Measurements from ENCODE around the gene ABHD5. TPM values are rescaled to one million over a fixed set of nuclear protein-coding genes. Genes with fewer than 3 reads are reported as not detected.

The ABHD5 gene
- total RNA-seq, 1 donor, result 37.6 TPM

DNA sequence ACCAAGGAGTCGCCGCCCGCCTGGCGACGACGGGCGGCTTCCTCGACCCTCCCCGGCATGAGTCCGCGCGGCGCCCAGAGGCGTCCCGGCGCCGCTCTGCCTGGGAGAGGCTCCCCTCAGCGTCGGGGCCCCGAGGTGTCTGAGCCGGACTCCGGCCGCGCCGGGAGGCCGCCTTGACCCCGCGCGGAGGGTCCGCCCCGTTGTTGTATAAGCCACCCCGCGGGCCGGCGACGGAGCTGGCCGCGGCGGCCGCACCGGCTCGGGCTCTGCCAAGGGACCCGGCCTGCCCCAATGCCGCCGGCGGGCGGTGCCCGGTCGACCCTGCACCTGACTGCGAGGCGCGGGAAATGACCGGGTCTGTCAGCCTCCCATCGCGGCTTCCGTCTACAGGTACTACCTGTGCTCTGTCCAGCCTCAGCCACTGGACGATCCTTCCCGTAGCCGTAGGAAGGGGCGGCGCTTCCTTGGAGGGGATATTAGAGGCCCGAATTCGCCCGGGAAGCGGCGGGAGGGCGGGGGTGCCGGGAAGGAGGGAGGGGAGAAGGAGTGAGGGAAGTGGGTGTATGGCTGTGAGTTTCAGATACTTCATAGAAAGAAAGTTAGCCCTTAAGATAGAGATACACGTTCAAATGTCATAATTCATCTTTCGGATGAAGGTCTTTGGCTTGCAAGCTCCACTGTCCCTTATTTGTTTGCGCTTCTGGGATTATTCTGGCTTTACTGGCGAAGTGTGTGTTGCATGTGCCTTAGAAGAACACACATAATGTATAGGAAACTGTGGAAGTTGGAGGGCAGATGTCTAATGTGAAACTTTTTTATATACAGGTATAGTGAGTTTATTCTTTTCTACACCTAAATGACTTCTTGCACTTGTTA, 620 bp downstream of the ABHD5 start:
- DNase-seq (ENCODE audit: insufficient read length, low spot score, missing footprints), result peak; percentile 65
- peak overlapping the region; percentile 86 for H3K4me3 ChIP-seq (ENCODE audit: insufficient read depth, low read length)
- no peaks in the 10 kb centered on the region for H3K27me3 ChIP-seq (ENCODE audit: insufficient read depth, low read length)
- H3K36me3 ChIP-seq (ENCODE audit: insufficient read depth, low read length), result no peaks in the 10 kb centered on the region
- peak overlapping the region; percentile 98 for H3K4me2 ChIP-seq (ENCODE audit: insufficient read depth, low read length)
- TF ChIP-seq CTCF (IDR thresholded peaks at IDR 0.05; ENCODE audit: extremely low read depth, low read depth, low read length), result no peak
- H3K9me3 ChIP-seq (ENCODE audit: low read depth, low read length), result no peaks in the 10 kb centered on the region
- peaks cover 51% of the 10 kb centered on the region for H3K79me2 ChIP-seq (ENCODE audit: insufficient read depth, low read length)
- H3K27ac ChIP-seq (ENCODE audit: low read depth, low read length), result peak overlapping the region; percentile 60
- peaks cover 19% of the 10 kb centered on the region for H3K4me1 ChIP-seq (ENCODE audit: insufficient read depth, low read length)
- H2AFZ ChIP-seq (ENCODE audit: low read length), result peak overlapping the region; percentile 76
- H4K20me1 ChIP-seq (ENCODE audit: insufficient read depth, low read length), result peaks cover 4% of the 10 kb centered on the region

DNA sequence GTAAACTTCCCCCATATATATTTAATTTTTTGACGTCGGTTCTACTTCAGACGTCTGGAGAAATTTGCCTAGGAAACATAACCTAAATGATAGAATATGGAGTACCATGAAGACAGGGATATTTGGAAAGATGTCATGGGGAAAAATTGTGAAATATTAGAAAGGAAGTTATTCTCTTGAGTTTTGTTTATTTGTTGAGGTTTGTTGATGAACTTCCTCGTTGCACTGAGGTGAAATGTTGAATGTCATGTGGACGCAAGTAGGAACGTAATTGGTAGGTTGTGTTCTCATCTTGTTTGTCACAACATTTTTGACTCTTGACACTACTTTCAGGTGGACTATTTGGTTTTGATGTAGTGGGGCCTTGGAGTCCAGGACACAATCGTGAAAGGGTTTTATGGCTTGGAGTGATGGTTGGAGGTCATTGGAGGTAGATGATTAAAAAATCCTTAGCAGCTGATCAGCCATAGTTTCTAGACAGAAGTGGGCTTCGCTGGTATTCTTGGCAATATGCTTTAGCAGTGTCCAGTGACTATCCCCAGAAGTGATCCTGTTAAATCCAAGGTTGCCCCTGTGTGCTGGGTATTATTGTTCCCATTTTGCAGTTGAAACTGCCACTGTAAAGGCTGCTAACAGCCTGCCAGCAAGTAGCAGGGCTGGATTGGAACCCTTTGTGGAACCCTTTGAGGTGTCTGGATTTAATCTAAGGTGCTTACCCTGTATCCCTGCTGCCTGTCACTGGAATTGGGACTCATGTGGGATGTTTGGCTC, 1.5 kb downstream of the ABHD5 start:
- no peaks in the 10 kb centered on the region for H3K27me3 ChIP-seq (ENCODE audit: insufficient read depth, low read length)
- H3K36me3 ChIP-seq (ENCODE audit: insufficient read depth, low read length), result no peaks in the 10 kb centered on the region
- H3K4me3 ChIP-seq (ENCODE audit: insufficient read depth, low read length), result peak overlapping the region; percentile 86
- peaks cover 4% of the 10 kb centered on the region for H4K20me1 ChIP-seq (ENCODE audit: insufficient read depth, low read length)
- no peak for TF ChIP-seq CTCF (IDR thresholded peaks at IDR 0.05; ENCODE audit: extremely low read depth, low read depth, low read length)
- H2AFZ ChIP-seq (ENCODE audit: low read length), result no peak overlapping the region
- H3K4me1 ChIP-seq (ENCODE audit: insufficient read depth, low read length), result peaks cover 20% of the 10 kb centered on the region
- no peak for DNase-seq (ENCODE audit: insufficient read length, low spot score, missing footprints)
- peak overlapping the region; percentile 98 for H3K4me2 ChIP-seq (ENCODE audit: insufficient read depth, low read length)
- no peaks in the 10 kb centered on the region for H3K9me3 ChIP-seq (ENCODE audit: low read depth, low read length)
- H3K27ac ChIP-seq (ENCODE audit: low read depth, low read length), result no peak overlapping the region
- peaks cover 60% of the 10 kb centered on the region for H3K79me2 ChIP-seq (ENCODE audit: insufficient read depth, low read length)

DNA sequence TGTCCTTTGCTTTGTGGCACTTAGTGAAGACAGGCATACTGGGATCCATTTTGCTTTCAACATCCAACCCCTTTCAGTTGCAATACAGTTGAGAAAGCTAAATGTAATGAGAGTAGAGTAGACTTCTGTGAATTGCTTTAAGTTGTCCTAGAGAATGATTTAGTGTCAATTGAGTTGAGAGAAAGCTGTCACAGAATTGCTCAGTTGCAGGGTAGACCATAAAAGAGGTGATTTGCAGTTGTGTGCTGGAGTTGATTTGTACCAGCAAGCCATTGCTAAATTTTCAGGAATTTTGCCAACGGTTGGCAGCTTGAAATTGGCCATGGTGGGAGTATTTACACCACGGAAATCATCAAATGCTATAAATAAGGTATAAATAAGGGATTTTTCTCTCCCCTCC, 2.2 kb downstream of the ABHD5 start:
- H3K4me2 ChIP-seq (ENCODE audit: insufficient read depth, low read length), result peak overlapping the region; percentile 98
- H3K4me3 ChIP-seq (ENCODE audit: insufficient read depth, low read length), result no peak overlapping the region
- H4K20me1 ChIP-seq (ENCODE audit: insufficient read depth, low read length), result peaks cover 4% of the 10 kb centered on the region
- DNase-seq (ENCODE audit: insufficient read length, low spot score, missing footprints), result no peak
- no peak overlapping the region for H2AFZ ChIP-seq (ENCODE audit: low read length)
- no peaks in the 10 kb centered on the region for H3K27me3 ChIP-seq (ENCODE audit: insufficient read depth, low read length)
- no peaks in the 10 kb centered on the region for H3K9me3 ChIP-seq (ENCODE audit: low read depth, low read length)
- peaks cover 20% of the 10 kb centered on the region for H3K4me1 ChIP-seq (ENCODE audit: insufficient read depth, low read length)
- peaks cover 67% of the 10 kb centered on the region for H3K79me2 ChIP-seq (ENCODE audit: insufficient read depth, low read length)
- no peak for TF ChIP-seq CTCF (IDR thresholded peaks at IDR 0.05; ENCODE audit: extremely low read depth, low read depth, low read length)
- H3K36me3 ChIP-seq (ENCODE audit: insufficient read depth, low read length), result no peaks in the 10 kb centered on the region
- no peak overlapping the region for H3K27ac ChIP-seq (ENCODE audit: low read depth, low read length)

GRCh38 chr3:43693594-43693993, 2.9 kb downstream of the ABHD5 start:
- Histone ChIP-seq H4K20me1 (ENCODE audit: insufficient read depth, low read length) (peaks cover 4% of the 10 kb centered on the region), H2AFZ (ENCODE audit: low read length) (no peak overlapping the region), H3K79me2 (ENCODE audit: insufficient read depth, low read length) (peaks cover 73% of the 10 kb centered on the region), H3K27ac (ENCODE audit: low read depth, low read length) (no peak overlapping the region), H3K4me3 (ENCODE audit: insufficient read depth, low read length) (no peak overlapping the region), H3K27me3 (ENCODE audit: insufficient read depth, low read length) (no peaks in the 10 kb centered on the region), H3K4me2 (ENCODE audit: insufficient read depth, low read length) (no peak overlapping the region), H3K4me1 (ENCODE audit: insufficient read depth, low read length) (peaks cover 20% of the 10 kb centered on the region), H3K36me3 (ENCODE audit: insufficient read depth, low read length) (no peaks in the 10 kb centered on the region), H3K9me3 (ENCODE audit: low read depth, low read length) (no peaks in the 10 kb centered on the region)
- no peak for DNase-seq (ENCODE audit: insufficient read length, low spot score, missing footprints)
- TF ChIP-seq CTCF (IDR thresholded peaks at IDR 0.05; ENCODE audit: extremely low read depth, low read depth, low read length), result no peak

Data from osteoblast (primary cell).